HepG2 (cell line): ENCODE results near the gene FKBP5. TPM values are rescaled to one million over a fixed set of nuclear protein-coding genes. Genes with fewer than 3 reads are reported as not detected.

ENCODE experiments used
- AGO1 ChIP-seq: fragments of 200-400 bp; formaldehyde crosslinking; IDR thresholded peaks from 2 replicates; pipeline ENCODE4 v1.6.1; 2017; ENCODE audit warnings: mild to moderate bottlenecking, low read depth, low read length, moderate library complexity; ENCODE audit not compliant: poor library complexity, severe bottlenecking
- AKNA ChIP-seq: sonication (generic); formaldehyde crosslinking; IDR thresholded peaks from 2 replicates; pipeline ENCODE4 v1.4.0; 2020; ENCODE audit warnings: missing genetic modification reagents, borderline replicate concordance
- CHD4 ChIP-seq: fragments of 200-600 bp; sonication (generic); IDR thresholded peaks from 2 replicates; pipeline ENCODE4 v1.7.0; 2017; ENCODE audit warnings: mild to moderate bottlenecking, low read length, borderline replicate concordance
- ETV5 ChIP-seq: IDR thresholded peaks from 2 replicates; pipeline ENCODE4 v1.6.1; 2018; ENCODE audit warnings: missing biosample characterization, missing genetic modification reagents, inconsistent platforms, borderline replicate concordance
- ETV6 ChIP-seq: sonication (generic); formaldehyde crosslinking; conservative IDR thresholded peaks from 2 replicates; pipeline ENCODE4 v1.4.0; 2020; ENCODE audit warnings: missing genetic modification reagents
- HOXA7 ChIP-seq: sonication (generic); formaldehyde crosslinking; IDR thresholded peaks from 2 replicates; pipeline ENCODE4 v1.8.1; 2022; ENCODE audit warnings: mild to moderate bottlenecking, missing genetic modification reagents, moderate library complexity
- MAFK ChIP-seq, 2 experiments: IDR thresholded peaks in 1 of 2; conservative IDR thresholded peaks in 1 of 2; 2 replicates each; pipeline ENCODE4 v1.6.1; 2011; ENCODE audit warnings: improper control_type of control experiment in 2 of 2, low read length in 2 of 2
- MEIS2 ChIP-seq: sonication (generic); formaldehyde crosslinking; IDR thresholded peaks from 2 replicates; pipeline ENCODE4 v1.9.0; 2021; ENCODE audit warnings: mild to moderate bottlenecking, missing genetic modification reagents
- MTF2 ChIP-seq: sonication (generic); formaldehyde crosslinking; IDR thresholded peaks from 2 replicates; pipeline ENCODE4 v1.5.0; 2020; ENCODE audit warnings: missing genetic modification reagents, borderline replicate concordance
- NCOA5 ChIP-seq: sonication (generic); formaldehyde crosslinking; IDR thresholded peaks from 2 replicates; pipeline ENCODE4 v1.4.0; 2020; ENCODE audit warnings: missing genetic modification reagents
- NFATC3 ChIP-seq: sonication (generic); formaldehyde crosslinking; IDR thresholded peaks from 2 replicates; pipeline ENCODE4 v1.5.1; 2020; ENCODE audit warnings: mild to moderate bottlenecking, missing genetic modification reagents
- NFIB ChIP-seq: sonication (generic); formaldehyde crosslinking; IDR thresholded peaks from 2 replicates; pipeline ENCODE4 v1.9.0; 2021; ENCODE audit warnings: missing genetic modification reagents, mild to moderate bottlenecking, borderline replicate concordance
- NONO ChIP-seq, 2 experiments: fragments of 450-650 bp in 1 of 2; sonication (generic) in 1 of 2; formaldehyde crosslinking in 1 of 2; IDR thresholded peaks in 1 of 2; conservative IDR thresholded peaks in 1 of 2; 2 replicates each; pipeline versions ENCODE4 v1.6.1 to v1.8.0; 2017 to 2022; ENCODE audit warnings: mild to moderate bottlenecking in 1 of 2, missing genetic modification reagents in 1 of 2, moderate library complexity in 1 of 2
- PCBP1 ChIP-seq: fragments of 200-400 bp; formaldehyde crosslinking; IDR thresholded peaks from 2 replicates; pipeline ENCODE4 v1.6.1; 2017; ENCODE audit warnings: mild to moderate bottlenecking, low read depth, low read length, borderline replicate concordance
- RARG ChIP-seq: sonication (generic); formaldehyde crosslinking; IDR thresholded peaks from 2 replicates; pipeline ENCODE4 v1.4.0; 2020; ENCODE audit warnings: low read depth, mild to moderate bottlenecking, missing genetic modification reagents
- RBM22 ChIP-seq: fragments of 200-400 bp; formaldehyde crosslinking; optimal IDR thresholded peaks from 2 replicates; pipeline ENCODE3; 2017; ENCODE audit warnings: mild to moderate bottlenecking, low read length, moderate library complexity
- TAF15 ChIP-seq: fragments of 200-400 bp; formaldehyde crosslinking; IDR thresholded peaks from one replicate; pipeline ENCODE4 v1.6.1; 2018; ENCODE audit warnings: mild to moderate bottlenecking, low read depth, low read length; ENCODE audit not compliant: poor library complexity, severe bottlenecking
- TARDBP ChIP-seq: sonication (generic); formaldehyde crosslinking; IDR thresholded peaks from 2 replicates; pipeline ENCODE4 v1.8.0; 2022; ENCODE audit warnings: mild to moderate bottlenecking, missing genetic modification reagents
- ZBTB8A ChIP-seq: sonication (generic); formaldehyde crosslinking; IDR thresholded peaks from 2 replicates; pipeline ENCODE4 v1.4.0; 2020; ENCODE audit warnings: mild to moderate bottlenecking, low read depth, missing genetic modification reagents, borderline replicate concordance
- ZMYM3 ChIP-seq: sonication (generic); formaldehyde crosslinking; IDR thresholded peaks from 2 replicates; pipeline ENCODE4 v1.5.1; 2020; ENCODE audit warnings: mild to moderate bottlenecking, missing genetic modification reagents
- ZMYM4 ChIP-seq: sonication (generic); formaldehyde crosslinking; IDR thresholded peaks from 2 replicates; pipeline ENCODE4 v1.8.1; 2023; ENCODE audit warnings: mild to moderate bottlenecking, missing genetic modification reagents
- ZNF143 ChIP-seq: sonication (generic); formaldehyde crosslinking; IDR thresholded peaks from 2 replicates; pipeline ENCODE4 v1.4.0; 2020; ENCODE audit warnings: missing genetic modification reagents
- ZNF256 ChIP-seq: sonication (generic); formaldehyde crosslinking; conservative IDR thresholded peaks from 2 replicates; pipeline ENCODE4 v1.4.0; 2020; ENCODE audit warnings: missing genetic modification reagents
- ZNF260 ChIP-seq: sonication (generic); formaldehyde crosslinking; IDR thresholded peaks from 2 replicates; pipeline ENCODE4 v1.4.0; 2020; ENCODE audit warnings: missing genetic modification reagents, low read depth, mild to moderate bottlenecking, borderline replicate concordance
- ZNF589 ChIP-seq: sonication (generic); formaldehyde crosslinking; conservative IDR thresholded peaks from 2 replicates; pipeline ENCODE4 v1.8.0; 2022; ENCODE audit warnings: mild to moderate bottlenecking, moderate library complexity, missing genetic modification reagents
- polyA plus RNA-seq, 8 experiments: library from polyadenylated mRNA; depleted of rRNA in 3 of 8; stranded (reverse) in 7 of 8; unstranded in 1 of 8; fragments of >200 nt; fragmentation: Illumina TruSeq in 4 of 8; extraction: Trizol in 4 of 8; gene quantifications; 2 replicates each; pipeline versions ENCODE4 v1.2.1 to v1.2.3, GENCODE V29; 2011 to 2016; ENCODE audit warnings: low read depth in 4 of 8, missing spikeins in 1 of 8, mixed read lengths in 1 of 8; ENCODE audit not compliant: insufficient read depth in 1 of 8
- total RNA-seq, 5 experiments: library from RNA; depleted of rRNA; stranded (reverse); fragments of >200 nt; fragmentation: Illumina TruSeq; extraction: Trizol; gene quantifications; 2 replicates each; pipeline ENCODE4 v1.2.3, GENCODE V29; 2016; ENCODE audit warnings: low read depth in 1 of 5

The FKBP5 gene
- total and polyA plus RNA-seq, 2 of the 13 experiments (the other 11 are each of a cell fraction or from before 2014, with no cell fraction given): 8.0 to 17.4 TPM

GRCh38 chr6:35731736-35732532 lies 43.2 kb upstream of the FKBP5 start (continued):
- peak; percentile 66 for TF ChIP-seq TAF15
- TF ChIP-seq ZNF256 (CRISPR knock-in tag): no peak
- TF ChIP-seq AGO1: peak; percentile 78
- peak; percentile 78; the same call in 1 of the 2 replicates for TF ChIP-seq ETV6 (CRISPR knock-in tag)
- peak; percentile 67 for TF ChIP-seq RBM22
- TF ChIP-seq MTF2 (CRISPR knock-in tag): peak; percentile 91; the same call in 1 of the 2 replicates
- no peak for TF ChIP-seq ZNF260 (CRISPR knock-in tag)
- no peak for TF ChIP-seq HOXA7 (CRISPR knock-in tag)
- TF ChIP-seq CHD4: peak; percentile 75; the same call in 1 of the 2 replicates
- no peak for TF ChIP-seq RARG (CRISPR knock-in tag)
- peak; percentile 91 for TF ChIP-seq ETV5 (CRISPR knock-in tag)
- no peak for TF ChIP-seq NCOA5 (CRISPR knock-in tag)
- no peak for TF ChIP-seq NFIB
- peak; percentile 96 for TF ChIP-seq ZNF589 (CRISPR knock-in tag)
- TF ChIP-seq AKNA (CRISPR knock-in tag): no peak
- TF ChIP-seq PCBP1: no peak
- peak; percentile 84 for TF ChIP-seq ZMYM4 (CRISPR knock-in tag)
- no peak for TF ChIP-seq MAFK (conservative IDR thresholded peaks at IDR 0.05 in 1 of 2, IDR thresholded peaks at IDR 0.05 in 1 of 2; ENCODE audit: low read length in 2 of 2)
- no peak; the same call in 1 of the 2 replicates for TF ChIP-seq ZBTB8A (CRISPR knock-in tag)
- TF ChIP-seq NONO (IDR thresholded peaks at IDR 0.05): no peak
- TF ChIP-seq NONO (CRISPR knock-in tag; conservative IDR thresholded peaks at IDR 0.05): peak; percentile 87
- peak; percentile 68; the same call in 1 of the 2 replicates for TF ChIP-seq ZMYM3 (CRISPR knock-in tag)
- no peak for TF ChIP-seq NFATC3
- TF ChIP-seq TARDBP (CRISPR knock-in tag): peak; percentile 81
- peak; percentile 51; the same call in 1 of the 2 replicates for TF ChIP-seq MEIS2 (CRISPR knock-in tag)
- TF ChIP-seq ZNF143: no peak
